Neutrophil (primary cell): ENCODE results near the gene CTPS1.

ENCODE experiments used
- H3K27ac ChIP-seq: fragments of 200-600 bp; sonication (generic); 2 replicates; pipeline ENCODE4 v1.5.1; 2016; ENCODE audit warnings: mild to moderate bottlenecking, moderate library complexity
- H3K27me3 ChIP-seq: fragments of 200-600 bp; sonication (generic); 2 replicates; pipeline ENCODE4 v1.6.0; 2016; ENCODE audit warnings: mild to moderate bottlenecking
- H3K36me3 ChIP-seq: fragments of 200-600 bp; sonication (generic); 2 replicates; pipeline ENCODE4 v1.5.1; 2017
- H3K4me1 ChIP-seq, 2 experiments: fragments of 200-600 bp in 1 of 2; sonication (generic) in 1 of 2; 1 replicate in 1 of 2; 2 replicates in 1 of 2; pipeline versions ENCODE4 v1.5.1 to v1.6.1; 2013 to 2016; ENCODE audit warnings: low read depth in 1 of 2, low read length in 1 of 2, mild to moderate bottlenecking in 1 of 2, moderate library complexity in 1 of 2; ENCODE audit not compliant: control insufficient read depth in 1 of 2, insufficient read depth in 1 of 2
- H3K4me3 ChIP-seq, 2 experiments: fragments of 200-600 bp in 1 of 2; sonication (generic) in 1 of 2; 1 replicate in 1 of 2; 2 replicates in 1 of 2; pipeline ENCODE4 v1.5.1; 2013 to 2016; ENCODE audit warnings: low read depth in 1 of 2, low read length in 1 of 2, mild to moderate bottlenecking in 1 of 2, moderate library complexity in 1 of 2
- H3K9me3 ChIP-seq: fragments of 200-600 bp; sonication (generic); 2 replicates; pipeline ENCODE4 v1.5.1; 2016
- CTCF ChIP-seq: fragments of 200-600 bp; sonication (generic); IDR thresholded peaks from 2 replicates; pipeline ENCODE4 v1.5.1; 2016; ENCODE audit warnings: antibody characterized with exemption

Gene CTPS1

GRCh38 chr1:40986956-40987355 lies 7.5 kb downstream of the CTPS1 start:
- no peak overlapping the region for H3K4me3 ChIP-seq
- H3K9me3 ChIP-seq = no peaks in the 10 kb centered on the region
- TF ChIP-seq CTCF = no peak
- no peaks in the 10 kb centered on the region for H3K27me3 ChIP-seq
- no peak overlapping the region for H3K27ac ChIP-seq
- no peaks in the 10 kb centered on the region for H3K4me1 ChIP-seq
- H3K36me3 ChIP-seq = peaks cover 26% of the 10 kb centered on the region

GRCh38 chr1:40987439-40988276 lies 8.2 kb downstream of the CTPS1 start:
- Histone ChIP-seq H3K4me1 (no peaks in the 10 kb centered on the region), H3K27me3 (no peaks in the 10 kb centered on the region), H3K36me3 (peaks cover 26% of the 10 kb centered on the region), H3K4me3 (no peak overlapping the region), H3K27ac (no peak overlapping the region), H3K9me3 (no peaks in the 10 kb centered on the region)
- TF ChIP-seq CTCF = no peak

- TF ChIP-seq CTCF = no peak
- peaks cover 26% of the 10 kb centered on the region for H3K36me3 ChIP-seq
- no peaks in the 10 kb centered on the region for H3K9me3 ChIP-seq
- H3K27ac ChIP-seq = no peak overlapping the region
- no peaks in the 10 kb centered on the region for H3K27me3 ChIP-seq
- no peak overlapping the region for H3K4me3 ChIP-seq
- no peaks in the 10 kb centered on the region for H3K4me1 ChIP-seq
Measured at GRCh38 chr1:40988280-40988679, 8.8 kb downstream of the CTPS1 start.

GRCh38 chr1:40989066-40989465 lies 9.6 kb downstream of the CTPS1 start:
- H3K27ac ChIP-seq = no peak overlapping the region
- H3K4me1 ChIP-seq = no peaks in the 10 kb centered on the region
- H3K9me3 ChIP-seq = no peaks in the 10 kb centered on the region
- TF ChIP-seq CTCF = no peak
- H3K36me3 ChIP-seq = peaks cover 26% of the 10 kb centered on the region
- no peak overlapping the region for H3K4me3 ChIP-seq
- H3K27me3 ChIP-seq = no peaks in the 10 kb centered on the region

- H3K4me3 ChIP-seq = no peak overlapping the region
- peaks cover 17% of the 10 kb centered on the region for H3K36me3 ChIP-seq
- H3K27ac ChIP-seq = no peak overlapping the region
- H3K9me3 ChIP-seq = no peaks in the 10 kb centered on the region
- no peaks in the 10 kb centered on the region for H3K4me1 ChIP-seq
- TF ChIP-seq CTCF = no peak
- H3K27me3 ChIP-seq = no peaks in the 10 kb centered on the region
Measured at GRCh38 chr1:40997096-40997495, 17.6 kb downstream of the CTPS1 start.
